Gastroesophageal sphincter (tissue), 4 donors: ENCODE data around the gene SLC6A9. TPM values are rescaled to one million over a fixed set of nuclear protein-coding genes. Genes with fewer than 3 reads are reported as not detected.

Experiments
- ATAC-seq: fragments of 150-250 bp; one replicate; pipeline ENCODE4 v1.9.1; 2016; ENCODE audit warnings: mild to moderate bottlenecking, moderate library complexity
- H3K27ac ChIP-seq, 4 donors: fragments of 200-600 bp; sonication (generic) in 3 of 4; 1 replicate in 3 of 4; 2 replicates in 1 of 4; pipeline ENCODE4 v1.5.1; 2016 to 2019
- H3K27me3 ChIP-seq: fragments of 200-600 bp; sonication (generic); one replicate; pipeline ENCODE4 v1.5.1; 2019
- H3K36me3 ChIP-seq, 2 donors: fragments of 200-600 bp; sonication (generic); one replicate each; pipeline ENCODE4 v1.5.1; 2019; ENCODE audit warnings: control low read depth in 1 of 2
- H3K4me1 ChIP-seq, 3 donors: fragments of 200-600 bp; sonication (generic); 1 replicate in 2 of 3; 2 replicates in 1 of 3; pipeline ENCODE4 v1.5.1; 2016 to 2019; ENCODE audit warnings: control low read depth in 2 of 3
- H3K4me3 ChIP-seq, 2 donors: fragments of 200-600 bp; sonication (generic); one replicate each; pipeline ENCODE4 v1.5.1; 2019; ENCODE audit warnings: mild to moderate bottlenecking in 1 of 2, moderate library complexity in 1 of 2
- H3K9me3 ChIP-seq, 3 donors: fragments of 200-600 bp; sonication (generic); one replicate each; pipeline ENCODE4 v1.5.1; 2017 to 2019; ENCODE audit warnings: control low read depth in 2 of 3
- EP300 ChIP-seq: sonication (generic); formaldehyde crosslinking; IDR thresholded peaks from one replicate; pipeline ENCODE4 v1.6.1; 2017; ENCODE audit warnings: antibody characterized with exemption, mild to moderate bottlenecking
- POLR2A ChIP-seq, 2 donors: fragments of 450-650 bp; IDR thresholded peaks; one replicate each; pipeline ENCODE4 v1.6.1; 2017; ENCODE audit warnings: antibody characterized with exemption in 2 of 2, mild to moderate bottlenecking in 2 of 2, moderate library complexity in 1 of 2
- POLR2AphosphoS5 ChIP-seq: sonication (generic); formaldehyde crosslinking; IDR thresholded peaks from one replicate; pipeline ENCODE4 v1.6.1; 2017; ENCODE audit warnings: antibody characterized with exemption
- WGBS, 2 donors: methylation state at CpG; one replicate each; pipeline ENCODE4 v1.1.5; 2018; ENCODE audit warnings: low coverage in 1 of 2; 5-methylcytosine and 5-hydroxymethylcytosine counted together
- total RNA-seq, 4 donors: library from RNA; depleted of rRNA; stranded (reverse); fragments of >200 nt; gene quantifications; one replicate each; pipeline ENCODE4 v1.1.0, GENCODE V29; 2016
- TF ChIP-seq, protein P1 (sequence below), 4 experiments: fragments of 200-600 bp in 2 of 4; fragments of 450-650 bp in 2 of 4; sonication (generic) in 1 of 4; IDR thresholded peaks; one replicate each; pipeline ENCODE4 v1.5.1; 2017 to 2019; ENCODE audit warnings: antibody characterized with exemption in 4 of 4, mild to moderate bottlenecking in 2 of 4, moderate library complexity in 2 of 4

SLC6A9 gene
- total RNA-seq, 4 donors from 2014 or later: 1.8 to 14.2 (median 7.5) TPM

DNA sequence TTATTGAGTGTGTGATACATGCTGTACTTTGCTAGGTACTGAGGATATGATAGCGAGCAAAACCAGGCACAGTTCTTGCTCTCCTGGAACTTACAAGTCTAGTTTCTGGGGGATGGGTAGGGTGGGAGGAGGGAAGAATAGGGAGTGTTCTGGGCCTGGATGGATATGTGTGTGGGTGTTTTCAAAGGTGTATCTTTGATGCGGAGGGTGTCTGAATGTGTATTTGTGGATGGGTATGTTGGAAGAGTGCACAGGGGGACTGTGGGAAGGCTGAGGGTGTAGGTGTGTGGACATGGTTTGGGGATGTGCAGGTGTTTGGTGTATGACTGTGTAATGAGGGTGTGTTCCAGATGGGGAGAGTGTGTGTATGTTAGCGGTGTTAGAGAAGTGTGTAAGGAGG lies 65.9 kb downstream of the SLC6A9 start:
- no peak for ATAC-seq
- H3K9me3 ChIP-seq: no peaks in the 10 kb centered on the region
- no peak overlapping the region for H3K4me3 ChIP-seq
- TF ChIP-seq EP300: no peak
- TF ChIP-seq POLR2AphosphoS5: no peak
- TF ChIP-seq, protein P1, sequence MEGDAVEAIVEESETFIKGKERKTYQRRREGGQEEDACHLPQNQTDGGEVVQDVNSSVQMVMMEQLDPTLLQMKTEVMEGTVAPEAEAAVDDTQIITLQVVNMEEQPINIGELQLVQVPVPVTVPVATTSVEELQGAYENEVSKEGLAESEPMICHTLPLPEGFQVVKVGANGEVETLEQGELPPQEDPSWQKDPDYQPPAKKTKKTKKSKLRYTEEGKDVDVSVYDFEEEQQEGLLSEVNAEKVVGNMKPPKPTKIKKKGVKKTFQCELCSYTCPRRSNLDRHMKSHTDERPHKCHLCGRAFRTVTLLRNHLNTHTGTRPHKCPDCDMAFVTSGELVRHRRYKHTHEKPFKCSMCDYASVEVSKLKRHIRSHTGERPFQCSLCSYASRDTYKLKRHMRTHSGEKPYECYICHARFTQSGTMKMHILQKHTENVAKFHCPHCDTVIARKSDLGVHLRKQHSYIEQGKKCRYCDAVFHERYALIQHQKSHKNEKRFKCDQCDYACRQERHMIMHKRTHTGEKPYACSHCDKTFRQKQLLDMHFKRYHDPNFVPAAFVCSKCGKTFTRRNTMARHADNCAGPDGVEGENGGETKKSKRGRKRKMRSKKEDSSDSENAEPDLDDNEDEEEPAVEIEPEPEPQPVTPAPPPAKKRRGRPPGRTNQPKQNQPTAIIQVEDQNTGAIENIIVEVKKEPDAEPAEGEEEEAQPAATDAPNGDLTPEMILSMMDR (IDR thresholded peaks at IDR 0.05): no peak
- TF ChIP-seq POLR2A (IDR thresholded peaks at IDR 0.05): no peak
- H3K4me1 ChIP-seq: peaks cover 0 to 8% (median 2%) of the 10 kb centered on the region in 3 donors
- H3K27me3 ChIP-seq: no peaks in the 10 kb centered on the region
- WGBS, 2 donors: 95 to 100% methylated on average over 1 to 3 of the region's 3 CpGs
- H3K27ac ChIP-seq: no peak overlapping the region
- peaks cover 0 to 75% of the 10 kb centered on the region in 2 donors for H3K36me3 ChIP-seq

DNA sequence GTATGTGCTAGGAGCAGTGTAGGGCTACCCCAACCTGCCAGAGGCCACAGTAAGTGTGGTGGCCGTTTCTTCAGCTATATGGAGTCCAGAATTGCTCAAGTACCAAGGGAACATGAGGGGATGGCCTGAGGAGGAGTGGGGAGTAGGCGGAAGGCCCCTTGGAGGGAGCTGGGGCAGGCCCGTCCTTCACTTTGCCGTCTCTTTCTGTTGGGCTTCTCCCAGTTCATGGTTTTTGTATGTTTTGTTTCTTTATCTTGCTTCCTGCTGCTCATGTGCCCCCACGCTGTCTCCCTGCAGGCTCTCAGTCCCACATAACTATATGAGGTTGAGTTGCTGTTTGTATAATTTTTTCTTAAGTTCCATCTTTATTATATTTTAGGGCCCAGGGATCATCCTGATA lies 67.4 kb downstream of the SLC6A9 start:
- no peak for ATAC-seq
- H3K9me3 ChIP-seq: no peaks in the 10 kb centered on the region
- no peak overlapping the region for H3K27ac ChIP-seq
- peaks cover 0 to 89% of the 10 kb centered on the region in 2 donors for H3K36me3 ChIP-seq
- H3K27me3 ChIP-seq: no peaks in the 10 kb centered on the region
- 83 to 88% methylated on average over 4 to 5 of the region's 5 CpGs for WGBS, 2 donors
- no peaks in the 10 kb centered on the region for H3K4me1 ChIP-seq
- no peak overlapping the region for H3K4me3 ChIP-seq
- TF ChIP-seq, protein P1 (IDR thresholded peaks at IDR 0.05): no peak

DNA sequence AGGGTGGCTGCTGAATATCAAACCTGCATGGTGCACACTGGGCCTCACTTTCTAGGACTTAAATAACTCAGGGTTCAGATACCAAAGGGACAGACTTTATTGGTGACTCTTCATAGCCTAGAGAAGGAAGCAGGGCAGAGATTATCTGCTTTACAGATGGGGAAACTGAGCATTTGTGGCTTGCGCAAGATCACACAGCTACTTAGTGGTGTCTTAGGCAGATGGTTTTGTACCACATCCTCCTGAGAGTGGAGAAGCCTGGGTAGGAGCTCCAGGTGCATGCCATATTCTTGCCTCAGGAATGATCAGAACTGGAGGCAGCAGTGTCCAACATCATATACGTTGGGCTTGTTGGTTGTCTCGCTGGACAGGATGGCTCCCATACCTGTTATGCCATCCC lies 68.3 kb downstream of the SLC6A9 start:
- WGBS, 2 donors: 100% methylated on average over 1 of the region's 3 CpGs; no CpG with 5 or more reads in 1 of the 2 donors
- Histone ChIP-seq H3K36me3 (peaks cover 0 to 98% of the 10 kb centered on the region in 2 donors), H3K4me1 (no peaks in the 10 kb centered on the region), H3K4me3 (no peak overlapping the region), H3K9me3 (no peaks in the 10 kb centered on the region), H3K27me3 (no peaks in the 10 kb centered on the region), H3K27ac (no peak overlapping the region)
- no peak for ATAC-seq
- TF ChIP-seq EP300 (no peak), POLR2A (IDR thresholded peaks at IDR 0.05) (no peak), POLR2AphosphoS5 (no peak)

DNA sequence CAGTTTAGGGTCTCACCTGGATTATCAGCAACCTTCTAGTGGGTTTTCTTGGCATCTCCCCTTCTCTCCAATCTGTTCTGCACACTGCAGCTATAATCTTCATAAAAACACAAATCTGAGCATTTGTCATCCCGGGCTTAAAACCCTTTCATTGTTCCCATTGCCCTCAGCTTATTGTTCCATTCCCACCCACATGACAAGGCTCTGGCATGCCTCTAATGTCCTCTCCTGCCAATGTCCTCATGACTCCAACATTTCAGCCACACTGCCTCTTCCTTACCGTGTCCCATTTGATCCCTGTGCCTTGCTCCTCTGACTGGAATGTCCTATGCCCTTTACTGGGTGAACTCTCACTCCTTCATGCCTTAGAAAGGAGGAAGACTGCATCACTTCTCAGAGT lies 68.9 kb downstream of the SLC6A9 start:
- no peaks in the 10 kb centered on the region for H3K4me1 ChIP-seq
- no peak overlapping the region for H3K4me3 ChIP-seq
- TF ChIP-seq, protein P1 (IDR thresholded peaks at IDR 0.05): no peak
- TF ChIP-seq POLR2A (IDR thresholded peaks at IDR 0.05) (no peak), EP300 (no peak), POLR2AphosphoS5 (no peak)
- H3K9me3 ChIP-seq: no peaks in the 10 kb centered on the region
- no peaks in the 10 kb centered on the region for H3K27me3 ChIP-seq
- WGBS, 2 donors: 80 to 90% methylated on average over 1 to 2 of the region's 2 CpGs
- no peak overlapping the region for H3K27ac ChIP-seq
- no peak for ATAC-seq
- H3K36me3 ChIP-seq: peaks cover 0 to 100% of the 10 kb centered on the region in 2 donors

DNA sequence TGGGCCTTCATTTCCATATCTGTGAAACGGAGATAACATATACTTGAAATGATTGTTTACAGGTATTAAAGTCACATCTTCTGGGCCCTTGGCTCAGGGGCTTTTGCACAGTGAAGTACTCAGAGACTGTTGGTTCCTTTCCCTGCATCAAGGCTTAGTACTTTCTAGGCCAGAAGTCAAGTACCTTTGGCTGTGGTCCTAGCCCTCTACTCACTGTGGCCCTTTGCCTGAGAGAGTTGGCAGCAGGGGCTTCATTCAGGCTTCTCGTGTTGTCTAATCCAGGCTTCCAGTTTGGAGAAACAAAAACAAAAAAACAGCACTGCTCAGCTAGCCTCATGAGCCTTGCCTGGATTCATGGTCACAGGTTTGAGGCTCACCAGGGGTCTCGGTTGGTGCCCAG lies 69.6 kb downstream of the SLC6A9 start:
- H3K4me1 ChIP-seq: no peaks in the 10 kb centered on the region
- ATAC-seq: no peak
- peaks cover 0 to 100% of the 10 kb centered on the region in 2 donors for H3K36me3 ChIP-seq
- WGBS, 2 donors: 63 to 100% methylated on average over 1 to 2 of the region's 3 CpGs
- H3K27ac ChIP-seq: no peak overlapping the region
- H3K9me3 ChIP-seq: no peaks in the 10 kb centered on the region
- TF ChIP-seq EP300 (no peak), POLR2A (IDR thresholded peaks at IDR 0.05) (no peak), POLR2AphosphoS5 (no peak)
- TF ChIP-seq, protein P1 (IDR thresholded peaks at IDR 0.05): no peak
- no peaks in the 10 kb centered on the region for H3K27me3 ChIP-seq
- H3K4me3 ChIP-seq: no peak overlapping the region
